Omental fat pad (tissue), 4 donors: ENCODE data around the gene TTLL9. TPM values are rescaled to one million over a fixed set of nuclear protein-coding genes. Genes with fewer than 3 reads are reported as not detected.
A peak's percentile ranks its signal among the peaks of the same experiment; 100 is the strongest.

Source experiments
- ATAC-seq: fragments of 150-250 bp; one replicate; pipeline ENCODE4 v1.9.1; 2016; ENCODE audit warnings: mild to moderate bottlenecking, moderate library complexity; ENCODE audit not compliant: low FRiP score
- DNase-seq: peaks from one replicate; pipeline ENCODE4 v3.0.0-alpha.2; 2019; ENCODE audit warnings: low spot score
- CTCF ChIP-seq, 3 donors: fragments of 450-650 bp; IDR thresholded peaks; one replicate each; pipeline ENCODE4 v1.5.1; 2016 to 2017; ENCODE audit warnings: antibody characterized with exemption in 3 of 3, mild to moderate bottlenecking in 3 of 3, moderate library complexity in 2 of 3
- total RNA-seq, 4 donors: library from RNA; depleted of rRNA; stranded (reverse); fragments of >200 nt; gene quantifications; one replicate each; pipeline ENCODE4 v1.1.0, GENCODE V29; 2016

The TTLL9 gene
- total RNA-seq, 4 donors from 2014 or later: 0.24 to 1.4 (median 0.28) TPM

DNA sequence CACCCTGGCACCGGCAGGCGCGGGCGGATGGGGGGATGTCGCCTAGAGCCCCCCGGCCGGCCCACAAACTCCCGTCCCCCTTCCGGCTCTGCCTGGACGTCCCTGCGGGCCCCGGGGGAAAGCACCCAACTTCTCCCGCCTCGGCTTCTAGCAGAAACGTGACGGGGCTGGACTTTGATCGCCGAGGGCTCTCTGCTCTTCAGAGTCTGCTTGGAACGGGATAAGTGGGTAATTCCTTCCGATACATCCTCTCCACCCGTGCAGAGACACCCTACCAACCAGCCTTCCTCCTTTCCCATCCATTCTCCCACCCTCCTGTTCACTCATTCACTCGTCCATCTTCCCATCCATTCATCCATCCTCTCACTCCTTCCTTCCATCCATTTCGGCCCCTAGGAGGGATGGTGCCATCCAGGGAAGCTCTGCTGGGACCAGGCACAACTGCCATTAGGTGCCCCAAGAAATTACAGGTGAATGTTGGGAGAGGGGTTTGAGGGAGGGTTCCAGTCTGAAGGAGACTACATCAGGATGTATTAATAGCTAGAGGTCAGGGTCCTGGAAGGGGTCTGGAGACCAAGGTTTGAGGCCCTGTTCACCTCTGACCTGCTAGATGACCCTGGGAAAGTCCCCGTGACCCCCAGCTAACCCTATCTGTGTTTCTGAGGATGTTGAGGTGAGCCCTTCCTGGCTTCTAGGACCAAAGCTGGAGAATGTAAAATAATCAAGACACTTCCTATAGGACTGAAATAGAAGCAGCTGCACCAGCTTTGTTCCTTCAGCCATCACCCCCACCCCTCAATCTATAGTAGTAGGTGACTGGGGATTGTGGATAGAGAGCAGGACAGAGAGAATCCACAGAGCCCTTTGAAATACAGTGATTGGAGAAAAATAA is 538 bp downstream of the TTLL9 start:
- TF ChIP-seq CTCF (IDR thresholded peaks at IDR 0.05): no peak
- ATAC-seq (no peak), DNase-seq (no peak)

DNA sequence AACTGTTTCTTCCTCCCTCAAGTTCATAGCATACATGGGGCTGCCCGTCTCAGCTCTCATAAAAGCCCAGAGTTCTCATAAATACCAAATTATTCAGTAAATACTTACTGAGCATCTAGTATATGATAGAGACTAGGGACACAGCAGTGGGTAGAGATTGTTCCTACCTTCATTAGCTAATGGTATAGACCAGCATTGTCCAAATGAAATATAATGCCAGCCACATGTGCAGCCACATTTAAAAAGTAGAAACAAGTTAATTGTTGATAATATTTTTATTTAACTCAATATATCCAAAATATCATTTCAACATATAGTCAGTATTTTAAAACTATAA is 1.2 kb downstream of the TTLL9 start:
- ATAC-seq: no peak
- TF ChIP-seq CTCF (IDR thresholded peaks at IDR 0.05): no peak
- DNase-seq: no peak

DNA sequence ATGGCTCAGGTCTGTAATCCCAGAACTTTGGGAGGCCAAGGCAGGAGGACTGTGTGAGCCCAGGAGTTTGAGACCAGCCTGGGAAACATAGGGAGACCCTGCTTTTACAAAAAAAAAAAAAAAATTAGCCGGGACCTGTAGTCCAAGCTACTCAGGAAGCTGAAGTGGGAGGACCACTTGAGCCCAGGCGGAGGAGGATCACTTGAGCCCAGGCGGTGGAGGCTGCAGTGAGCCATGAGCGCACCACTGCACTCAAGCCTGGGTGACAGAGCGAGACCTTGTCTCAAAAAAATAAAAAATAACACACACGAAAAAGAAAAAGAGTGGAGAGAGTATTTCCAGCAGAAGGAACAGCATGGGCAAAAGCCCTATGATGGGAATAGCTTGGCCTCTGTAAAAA is 2.0 kb downstream of the TTLL9 start:
- TF ChIP-seq CTCF (IDR thresholded peaks at IDR 0.05): no peak
- no peak for DNase-seq
- no peak for ATAC-seq

DNA sequence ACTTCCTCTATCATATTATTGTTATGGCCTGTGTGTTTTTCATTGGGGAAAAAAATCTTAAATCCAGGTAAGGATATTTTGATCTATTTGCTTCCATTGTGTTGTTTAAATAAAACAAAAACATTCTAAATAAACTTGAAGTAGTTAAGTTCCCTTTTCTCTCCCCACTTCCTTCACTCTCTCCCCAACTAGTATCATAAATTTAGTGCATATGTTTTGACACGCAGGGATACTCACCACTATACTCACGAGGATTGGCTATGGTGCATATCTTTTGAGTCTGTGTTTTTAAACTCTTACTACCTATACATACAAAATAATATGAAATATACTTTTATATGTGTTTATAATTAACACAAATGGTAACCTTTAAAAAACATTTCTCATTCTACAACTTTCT is 5.2 kb downstream of the TTLL9 start:
- no peak for TF ChIP-seq CTCF (IDR thresholded peaks at IDR 0.05)
- DNase-seq (no peak), ATAC-seq (no peak)

DNA sequence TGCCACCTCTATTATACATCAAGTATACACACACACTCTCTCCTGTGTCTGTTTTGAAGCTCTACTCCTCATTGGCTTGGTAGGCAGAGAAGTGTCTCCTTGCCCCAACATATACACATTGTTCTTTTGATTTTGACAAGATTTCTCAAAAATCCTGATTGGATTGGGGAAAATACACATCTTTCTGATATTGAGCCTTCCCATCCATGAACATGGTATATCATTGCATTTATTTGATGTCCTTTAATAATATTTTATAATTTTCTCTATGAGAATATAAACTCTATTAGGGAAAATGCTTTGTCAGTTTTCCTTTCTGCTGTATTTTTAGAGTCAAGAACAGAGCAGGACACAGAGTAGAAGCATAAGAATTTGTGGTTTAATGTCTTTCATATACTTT is 7.2 kb downstream of the TTLL9 start:
- DNase-seq (no peak), ATAC-seq (no peak)
- TF ChIP-seq CTCF (IDR thresholded peaks at IDR 0.05): no peak

DNA sequence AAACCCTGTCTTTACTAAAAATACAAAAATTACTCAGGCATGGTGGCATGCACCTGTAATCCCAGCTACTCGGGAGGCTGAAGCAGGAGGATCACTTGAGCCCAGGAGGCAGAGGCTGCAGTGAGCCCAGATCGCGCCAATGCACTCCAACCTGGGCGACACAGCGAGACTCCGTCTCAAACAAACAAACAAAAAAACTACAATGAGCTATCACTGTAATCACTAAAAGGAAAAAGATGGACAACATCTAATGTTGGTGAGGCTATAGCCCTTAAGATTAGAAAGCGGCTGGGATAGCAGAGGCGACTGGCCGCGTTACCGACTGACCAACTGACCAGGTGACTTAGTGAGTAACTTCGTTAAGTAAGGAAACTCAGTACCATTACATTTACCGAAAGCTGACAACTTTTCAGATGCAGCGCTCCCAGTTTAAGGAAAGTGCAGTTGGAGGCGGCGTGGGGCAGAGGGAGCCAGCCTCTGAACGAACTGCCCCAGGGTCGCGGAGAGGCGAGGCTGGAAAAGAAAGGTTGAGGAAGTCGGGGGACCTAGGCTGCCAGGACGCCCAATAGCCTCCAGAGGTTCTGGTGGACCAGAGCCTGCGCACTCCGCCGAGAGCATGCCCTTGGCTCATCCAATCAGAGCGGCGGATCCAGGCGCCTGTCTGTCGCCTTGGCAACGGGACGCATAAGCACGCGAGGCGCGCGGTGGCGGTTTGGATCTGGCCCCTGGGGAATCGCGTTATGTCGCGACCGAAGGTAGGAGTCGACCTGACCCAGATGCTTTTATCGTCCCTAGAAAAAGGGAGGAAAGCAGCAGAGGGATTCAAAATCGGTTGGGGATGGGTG is 8.9 kb downstream of the TTLL9 start:
- ATAC-seq: peak; percentile 99
- TF ChIP-seq CTCF (IDR thresholded peaks at IDR 0.05): no peak

More for the DNA sequence above, 8.9 kb downstream of the TTLL9 start:
- peak; percentile 85 for DNase-seq
